ENCODE measurements around the gene CCDC51. TPM values are rescaled to one million over a fixed set of nuclear protein-coding genes. Genes with fewer than 3 reads are reported as not detected.
A peak's percentile ranks its signal among the peaks of the same experiment; 100 is the strongest.
"Not testable (repeated sequence)": the region's sequence is repeated elsewhere in the genome, so short reads cannot be mapped to it uniquely, and the experiment has no call there.

CCDC51 gene
- total RNA-seq, 1 donor from 2014 or later: 13.3 TPM

DNA sequence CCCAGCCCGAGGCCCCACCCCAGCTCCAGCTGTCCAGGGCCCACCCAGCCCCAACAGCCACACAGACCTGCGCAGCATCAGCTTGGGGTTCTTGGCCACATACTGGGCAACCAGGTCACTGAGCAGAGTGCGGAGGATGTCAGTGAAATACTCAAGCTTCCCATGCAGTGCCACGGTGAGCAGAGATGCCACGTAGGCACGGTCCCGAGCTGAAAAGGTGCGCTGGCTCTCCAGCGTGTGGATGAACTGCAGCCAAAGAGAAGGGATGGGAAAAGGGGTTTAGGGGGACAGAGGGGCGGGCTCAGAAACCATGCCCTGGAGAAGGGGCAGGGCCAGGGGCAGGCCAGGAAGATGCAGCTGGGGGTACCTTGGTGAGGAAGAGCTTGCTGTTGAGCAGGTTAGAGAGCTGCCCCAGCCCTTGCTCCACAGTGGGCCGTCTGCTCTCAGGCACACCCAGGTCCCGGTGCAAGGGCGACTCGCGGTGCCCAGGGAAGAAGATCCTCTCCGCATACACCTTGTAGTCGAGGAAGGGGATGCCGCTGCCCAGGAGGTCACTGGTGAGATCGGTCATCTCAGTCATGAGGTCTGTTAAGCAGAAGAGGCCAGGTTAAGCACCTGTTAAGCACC lies 27.4 kb downstream of the CCDC51 start:
- intact Hi-C loops (cut with micrococcal nuclease): no loop called here
- DNase-seq (peak; percentile 14), ATAC-seq (no peak)

DNA sequence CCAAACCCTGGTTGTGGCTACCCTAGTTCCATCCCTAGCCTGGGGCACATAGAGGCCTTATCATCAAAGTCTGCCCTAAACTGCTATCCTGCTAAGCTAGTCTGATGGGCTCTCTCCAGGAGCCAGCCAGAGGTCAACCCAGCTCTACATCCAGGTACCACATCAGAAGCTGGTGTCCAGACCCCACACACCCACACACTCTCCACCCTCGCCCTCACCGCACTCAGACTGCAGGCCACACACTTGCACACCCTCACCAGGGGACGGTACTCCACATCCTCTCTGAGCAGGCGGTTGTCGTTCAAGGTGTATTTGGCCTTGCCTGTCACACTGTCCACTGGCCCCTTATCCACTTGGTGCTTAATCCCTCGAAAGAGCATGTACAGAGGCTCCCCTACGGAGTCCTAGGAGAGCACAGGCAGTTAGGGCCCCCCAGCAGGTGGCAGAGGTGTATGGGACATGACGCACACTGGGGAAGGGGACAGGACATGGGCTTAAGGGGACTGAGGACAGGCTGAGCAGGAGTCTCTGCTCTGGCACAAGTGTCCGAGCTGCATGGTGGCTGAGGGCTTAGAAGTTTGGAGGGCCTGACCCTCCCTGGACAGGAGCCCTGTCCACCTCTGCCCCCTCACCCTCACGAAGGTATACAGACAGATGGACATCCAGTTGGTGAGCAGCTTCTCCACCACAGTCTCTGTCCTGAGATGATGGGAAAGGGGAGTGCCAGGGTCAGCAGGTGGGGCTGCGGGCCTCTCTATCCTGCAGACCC lies 28.1 kb downstream of the CCDC51 start:
- no peak for DNase-seq
- intact Hi-C loops (cut with micrococcal nuclease): no loop called here
- ATAC-seq: no peak

DNA sequence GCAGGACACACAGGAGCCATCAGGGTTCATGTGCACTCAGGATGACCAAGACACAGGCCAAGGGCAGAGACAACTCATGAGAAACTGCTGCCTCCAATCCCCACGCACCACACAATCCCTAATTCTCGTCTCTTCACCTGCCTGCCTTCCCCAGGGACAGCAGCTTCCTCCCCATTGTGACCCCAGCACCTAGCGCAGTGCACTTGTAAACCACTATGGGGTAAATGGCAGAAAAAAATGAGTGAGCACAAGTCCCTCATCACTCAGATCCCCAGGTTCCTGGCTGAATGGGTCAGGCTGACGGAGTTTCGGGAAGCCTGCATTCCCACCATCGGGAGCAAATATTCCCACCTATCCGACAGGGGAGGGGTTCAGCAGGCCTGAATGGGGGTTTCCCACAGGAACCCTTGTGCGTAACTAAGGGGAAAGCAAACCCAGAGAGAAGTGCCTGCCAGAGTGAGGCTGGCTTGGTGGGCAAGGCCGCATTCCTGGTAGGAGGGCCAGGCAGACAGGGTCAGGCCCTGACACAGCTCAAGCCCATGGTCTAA lies 28.8 kb downstream of the CCDC51 start:
- DNase-seq (peak; percentile 5), ATAC-seq (no peak)
- intact Hi-C loops (cut with micrococcal nuclease): no loop called here

DNA sequence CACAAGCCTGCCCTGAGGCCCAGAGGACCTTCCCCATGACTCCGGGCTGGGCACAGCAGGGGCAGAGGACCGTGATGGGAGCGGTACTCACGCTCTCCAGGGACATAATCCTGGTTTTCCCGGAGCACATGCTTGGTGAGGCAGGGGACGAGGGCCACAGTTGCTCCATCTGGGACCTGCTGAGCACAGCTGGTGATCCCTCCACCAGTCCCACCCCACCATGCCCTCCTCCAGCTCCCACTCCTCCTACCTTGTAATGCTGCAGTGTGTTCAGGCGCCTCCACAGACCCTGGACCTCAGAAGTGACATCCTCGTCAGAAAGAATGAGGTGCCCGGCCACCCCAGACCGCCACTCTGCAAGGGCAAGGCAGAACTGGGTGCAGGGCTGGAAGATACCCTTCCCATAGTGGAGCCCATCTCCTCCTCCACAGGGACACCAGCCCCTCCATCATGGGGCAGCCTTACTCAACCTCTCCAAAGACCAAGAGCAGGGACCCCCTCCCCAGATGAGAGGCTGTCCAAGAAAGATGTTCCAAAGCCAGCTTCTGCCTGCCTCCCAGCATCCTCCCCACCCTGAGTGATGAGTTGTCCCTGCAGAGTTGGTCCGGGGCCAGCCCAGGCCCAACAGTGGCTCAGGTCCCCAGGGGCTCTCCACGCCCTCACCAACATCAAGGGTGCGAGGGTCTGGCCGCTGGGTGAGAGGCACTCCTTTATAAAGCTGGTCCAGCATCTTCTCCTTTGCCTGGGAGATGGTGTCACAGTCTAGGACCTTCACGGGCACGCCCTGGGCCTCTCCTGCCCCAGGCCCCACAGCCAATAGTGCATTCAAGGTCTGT lies 29.5 kb downstream of the CCDC51 start:
- ATAC-seq: no peak
- intact Hi-C loops (cut with micrococcal nuclease): no loop called here
- peak; percentile 18 for DNase-seq

- intact Hi-C loops (cut with micrococcal nuclease): no loop called here
- ATAC-seq (no peak), DNase-seq (peak; percentile 20)
Observed at GRCh38 chr3:48409291-48410201, 30.4 kb downstream of the CCDC51 start.

- ATAC-seq (no peak), DNase-seq (peak; percentile 7)
- intact Hi-C loops (cut with micrococcal nuclease): no loop called here
Observed at GRCh38 chr3:48408823-48409281, 31.1 kb downstream of the CCDC51 start.

DNA sequence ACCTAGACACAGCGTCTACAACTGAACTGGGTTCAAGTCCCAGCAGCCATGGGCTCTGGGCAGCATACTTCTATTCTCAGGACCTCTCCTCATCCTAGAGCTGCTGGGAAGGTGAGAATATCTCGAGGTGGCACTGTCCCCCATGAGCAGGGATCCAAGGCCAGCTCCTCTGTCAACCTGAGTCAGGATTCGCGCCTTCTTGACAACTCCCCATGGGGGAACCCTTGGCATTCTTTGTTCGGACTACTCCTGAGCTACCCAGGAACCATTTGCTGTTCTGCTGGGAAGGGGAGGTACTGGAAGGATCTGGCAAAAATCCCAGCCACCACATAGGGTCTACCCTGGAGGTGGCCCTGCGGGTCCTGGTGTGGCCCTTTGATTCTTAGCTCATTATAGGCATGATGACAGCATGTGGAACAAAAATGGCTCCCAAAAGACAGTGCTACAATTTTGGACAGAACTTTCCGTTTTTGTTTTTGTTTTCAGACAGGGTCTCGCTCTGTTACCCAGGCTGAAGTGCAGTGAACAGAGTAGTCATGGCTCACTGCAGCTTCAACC lies 32.3 kb downstream of the CCDC51 start:
- intact Hi-C loops (cut with micrococcal nuclease): no loop called here
- no peak for ATAC-seq
- peak; percentile 4 for DNase-seq

DNA sequence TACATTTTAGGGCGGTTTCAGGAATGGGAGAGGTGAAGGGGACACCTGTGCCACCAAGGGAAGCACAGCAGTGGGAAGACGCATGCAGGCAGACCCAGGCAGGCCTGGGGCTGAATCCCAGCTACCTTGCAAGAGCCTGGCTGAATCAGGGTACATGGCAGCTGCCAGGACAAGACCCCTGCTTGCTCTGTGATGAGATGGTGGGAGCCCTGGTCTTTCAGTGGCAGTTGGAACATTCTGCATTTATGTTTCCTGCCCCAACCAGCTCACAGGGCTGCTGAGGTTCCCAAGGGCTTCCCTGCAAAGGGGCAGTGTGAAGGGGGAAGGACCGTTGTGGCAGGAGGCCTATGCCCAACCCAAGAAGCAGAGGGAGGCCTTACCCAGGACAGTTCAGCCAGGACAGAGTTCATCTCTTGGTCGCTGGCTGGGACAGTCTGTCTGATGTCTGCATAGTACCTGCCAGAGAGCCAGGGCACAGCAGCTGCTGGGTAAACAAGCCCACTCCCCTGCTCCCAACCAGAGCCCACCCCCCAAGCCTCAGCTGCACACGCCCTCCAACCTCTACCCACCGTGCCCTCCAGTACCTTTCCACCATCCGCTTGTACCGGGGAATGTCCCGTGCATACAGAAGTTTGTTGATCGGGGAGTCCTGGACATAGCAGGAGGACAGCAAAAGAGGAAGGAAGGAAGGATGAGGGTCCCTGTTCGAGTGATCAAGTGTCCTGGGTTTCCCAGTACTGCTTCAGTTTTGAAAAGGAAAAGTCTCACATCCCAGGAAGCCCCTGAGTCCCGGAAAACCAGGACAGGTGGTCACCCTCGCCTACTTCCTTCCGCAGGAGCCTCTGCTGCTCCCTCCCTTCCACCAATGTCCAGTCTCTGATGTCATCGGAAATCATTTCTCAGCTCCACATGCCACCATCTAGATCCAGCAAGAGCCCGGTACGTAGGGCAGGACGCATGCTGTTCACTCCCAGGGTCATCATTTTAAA lies 33.2 kb downstream of the CCDC51 start:
- no peak for ATAC-seq
- peak; percentile 8 for DNase-seq
- intact Hi-C loops (cut with micrococcal nuclease): no loop called here

DNA sequence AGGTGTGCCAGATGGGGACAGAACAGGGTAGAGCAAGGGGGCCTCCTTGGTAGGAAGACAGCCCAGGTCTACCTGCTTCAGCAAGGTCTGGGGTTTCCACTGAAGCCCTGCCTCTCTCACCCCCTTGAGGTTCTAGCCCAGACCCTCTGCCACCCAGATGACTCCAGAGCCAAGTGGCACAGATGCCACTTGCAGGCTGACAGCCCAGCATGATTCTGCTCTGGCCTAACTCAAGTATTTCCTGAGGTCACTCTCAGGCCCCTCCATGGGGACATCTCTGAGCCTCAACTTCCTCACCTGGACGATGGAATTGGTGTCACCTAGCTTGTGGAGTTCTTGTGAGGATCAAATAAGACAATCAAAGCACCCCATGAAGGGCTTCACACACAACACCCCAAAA lies 33.9 kb downstream of the CCDC51 start:
- intact Hi-C loops (cut with micrococcal nuclease): no loop called here
- DNase-seq (no peak), ATAC-seq (no peak)

DNA sequence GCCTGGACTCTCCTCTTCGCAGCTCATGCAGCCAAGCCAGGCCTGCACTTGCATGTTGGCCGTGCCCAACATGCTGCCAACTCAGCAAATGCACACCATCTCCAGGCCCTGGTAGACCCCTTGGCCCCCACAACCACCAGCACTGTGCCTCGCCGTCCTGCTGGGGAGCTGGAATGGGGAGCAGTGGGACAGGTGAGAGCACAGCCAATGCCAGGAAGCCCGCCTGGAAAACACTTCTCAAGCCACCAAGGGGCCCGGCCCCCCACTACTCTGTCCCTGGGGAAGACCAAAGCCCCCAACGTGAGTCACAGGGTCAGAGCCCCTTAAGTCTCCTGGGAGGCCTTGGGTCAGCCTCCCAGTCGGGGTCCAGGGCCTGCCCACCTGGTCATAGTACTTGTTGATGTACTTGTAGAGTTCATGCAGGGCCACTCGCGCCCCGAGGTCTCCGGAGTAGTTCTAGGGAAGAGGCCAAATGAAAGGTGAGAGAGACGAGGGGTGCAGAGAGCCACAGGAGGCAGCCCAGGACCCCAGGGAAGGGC lies 34.5 kb downstream of the CCDC51 start:
- ATAC-seq (no peak), DNase-seq (no peak)
- intact Hi-C loops (cut with micrococcal nuclease): no loop called here

DNA sequence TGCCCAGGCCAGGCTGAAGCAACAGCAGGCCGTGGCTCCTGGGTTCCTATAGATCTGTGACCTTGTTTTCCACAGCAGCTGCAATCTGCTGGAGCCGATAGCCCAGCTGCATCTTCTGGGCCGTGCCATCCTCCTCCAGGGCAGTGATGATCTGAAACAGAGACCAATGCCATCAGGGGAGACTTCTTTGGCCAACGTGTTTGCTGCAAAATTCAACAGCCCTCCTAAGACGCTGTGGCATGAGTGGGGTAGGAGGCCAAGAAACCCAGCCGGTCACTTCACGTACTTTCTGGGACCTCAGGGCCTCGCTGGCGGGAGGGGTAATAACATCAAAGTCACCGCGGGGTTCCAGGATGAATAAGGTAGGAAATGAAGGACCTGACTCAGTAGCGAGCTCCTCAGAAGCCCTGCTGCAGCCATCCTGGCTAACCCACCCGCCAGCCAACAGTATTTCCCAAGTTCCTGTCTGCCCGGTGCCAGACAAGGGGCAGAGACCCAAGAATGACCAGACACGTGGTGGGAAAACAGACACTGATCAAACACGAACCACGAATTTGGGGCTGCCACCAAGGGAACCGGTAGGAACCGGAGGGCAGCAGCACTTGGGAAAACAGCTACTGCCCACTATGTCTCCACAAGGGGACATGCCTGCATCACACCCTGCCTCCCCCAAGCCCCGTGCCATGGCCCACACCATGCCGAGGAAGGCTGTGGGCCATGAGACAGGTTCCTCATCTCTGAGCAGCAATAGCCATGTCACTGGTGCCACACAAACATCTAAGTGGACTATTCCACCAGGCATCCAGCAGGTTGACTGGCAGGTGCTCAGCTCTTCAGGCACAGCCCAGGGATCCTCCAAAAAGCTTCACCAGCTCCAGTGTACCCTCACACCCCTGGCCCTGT lies 35.2 kb downstream of the CCDC51 start:
- ATAC-seq (no peak), DNase-seq (no peak)

GRCh38 chr3:48403533-48404439 lies 36.1 kb downstream of the CCDC51 start:
- ATAC-seq (no peak), DNase-seq (no peak)
- intact Hi-C loops (cut with micrococcal nuclease): no loop called here

More for the DNA sequence above, 35.2 kb downstream of the CCDC51 start:
- intact Hi-C loops (cut with micrococcal nuclease): no loop called here

GRCh38 chr3:48402907-48403306 lies 37.0 kb downstream of the CCDC51 start:
- DNase-seq (no peak), ATAC-seq (no peak)
- intact Hi-C loops (cut with micrococcal nuclease): no loop called here

DNA sequence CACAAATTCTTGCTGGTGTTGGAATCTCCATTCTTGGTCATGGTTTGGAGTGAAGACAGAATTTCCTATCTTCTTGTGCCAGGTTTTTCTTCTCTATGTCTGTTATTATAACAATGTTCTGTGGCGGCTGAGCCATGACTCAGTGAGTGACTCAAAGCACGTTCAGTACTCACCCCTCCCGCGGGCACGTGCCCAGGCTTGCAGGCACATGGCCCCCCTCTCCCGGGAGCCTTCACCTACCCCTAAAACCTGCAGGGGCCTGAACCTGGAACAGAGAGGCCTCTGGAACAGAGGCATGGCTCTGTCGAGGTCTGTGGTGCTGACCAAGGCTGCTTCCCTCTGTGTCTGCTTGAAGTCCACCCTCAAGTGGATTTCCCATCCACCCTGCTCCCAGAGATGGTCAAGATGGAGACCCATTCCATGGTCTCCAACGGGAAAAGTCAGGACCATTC lies 37.6 kb downstream of the CCDC51 start:
- intact Hi-C loops (cut with micrococcal nuclease): no loop called here
- ATAC-seq (peak; percentile 60), DNase-seq (peak; percentile 65)

DNA sequence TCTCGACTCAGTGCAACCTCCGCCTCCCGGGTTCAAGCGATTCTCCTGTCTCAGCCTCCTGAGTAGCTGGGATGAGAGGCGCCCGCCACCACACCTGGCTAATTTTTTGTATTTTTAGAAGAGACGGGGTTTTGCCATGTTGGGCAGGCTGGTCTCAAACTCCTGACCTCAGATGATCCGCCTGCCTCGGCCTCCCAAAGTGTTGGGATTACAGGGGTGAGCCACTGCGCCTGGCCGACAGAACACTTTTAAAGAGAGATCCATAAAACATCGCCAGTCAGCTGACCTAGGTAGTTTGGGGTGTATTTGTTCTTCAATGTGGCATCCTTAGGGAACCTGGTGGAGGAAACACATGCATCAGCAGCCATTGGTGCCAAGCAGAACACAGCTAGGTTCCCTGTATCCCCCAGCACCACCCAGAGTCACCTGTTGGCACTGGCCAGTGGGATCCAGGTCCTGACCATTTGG lies 38.5 kb downstream of the CCDC51 start:
- ATAC-seq; intact Hi-C loops (cut with micrococcal nuclease); DNase-seq: not testable (repeated sequence)
